Tibial artery (tissue), 4 donors: ENCODE data around the gene L3MBTL4.

Experiments
- DNase-seq, 2 donors: peaks; one replicate each; pipeline ENCODE4 v3.0.0-alpha.2; 2019
- H3K27ac ChIP-seq, 2 donors: fragments of 200-600 bp; sonication (generic) in 1 of 2; 1 replicate in 1 of 2; 2 replicates in 1 of 2; pipeline ENCODE4 v1.5.1; 2018 to 2019; ENCODE audit warnings: mild to moderate bottlenecking in 1 of 2
- H3K27me3 ChIP-seq, 2 donors: fragments of 200-600 bp; sonication (generic) in 1 of 2; one replicate each; pipeline versions ENCODE4 v1.5.1 to v1.6.0; 2016 to 2019
- H3K36me3 ChIP-seq, 3 donors: fragments of 200-600 bp; sonication (generic) in 2 of 3; one replicate each; pipeline ENCODE4 v1.5.1; 2016 to 2019; ENCODE audit warnings: mild to moderate bottlenecking in 2 of 3
- H3K4me1 ChIP-seq, 4 donors: fragments of 200-600 bp; sonication (generic) in 2 of 4; 1 replicate in 3 of 4; 2 replicates in 1 of 4; pipeline ENCODE4 v1.5.1; 2016 to 2019
- H3K4me3 ChIP-seq, 2 donors: fragments of 200-600 bp; sonication (generic) in 1 of 2; 1 replicate in 1 of 2; 2 replicates in 1 of 2; pipeline ENCODE4 v1.5.1; 2018 to 2019; ENCODE audit warnings: mild to moderate bottlenecking in 2 of 2
- H3K9me3 ChIP-seq, 3 donors: fragments of 200-600 bp; sonication (generic) in 1 of 3; one replicate each; pipeline ENCODE4 v1.5.1; 2016 to 2019
- CTCF ChIP-seq, 2 experiments: fragments of 200-600 bp in 1 of 2; fragments of 450-650 bp in 1 of 2; IDR thresholded peaks; one replicate each; pipeline ENCODE4 v1.5.1; 2017 to 2019; ENCODE audit warnings: antibody characterized with exemption in 2 of 2, mild to moderate bottlenecking in 1 of 2, moderate library complexity in 1 of 2
- intact Hi-C: fragments of 100-400 bp; cut with DNase I; formaldehyde crosslinking; loops from one replicate; pipeline ENCODE4 v1.15.0; 2023; ENCODE audit warnings: low total_unique reads

The L3MBTL4 gene

DNA sequence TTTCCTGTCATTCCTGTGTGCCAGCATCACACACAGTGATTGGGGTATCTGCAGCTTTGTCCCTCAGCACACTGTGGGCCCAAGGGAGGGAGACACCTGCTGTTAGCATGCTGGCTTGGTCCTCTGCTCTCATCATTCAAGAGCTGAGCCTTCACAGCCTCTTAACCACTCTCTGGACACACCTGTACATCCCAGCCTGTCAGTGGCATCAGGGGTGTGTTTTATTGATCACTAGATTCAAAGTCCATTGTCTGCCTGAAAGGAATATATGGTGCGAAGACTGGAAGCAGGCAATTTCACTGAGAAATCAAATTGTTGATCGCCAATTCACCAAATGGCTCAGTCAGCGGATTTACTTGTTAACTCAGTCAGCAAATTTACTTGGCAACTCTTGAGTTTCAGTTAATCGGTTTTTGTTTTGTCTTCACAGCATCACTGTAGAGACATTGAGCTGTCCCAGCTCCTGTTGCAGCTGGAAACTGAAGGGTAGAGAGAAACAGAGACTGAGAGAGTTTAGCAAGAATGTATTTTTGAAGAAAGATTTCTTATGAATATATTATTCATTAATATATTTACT is 463.1 kb downstream of the L3MBTL4 start:
- Histone ChIP-seq H3K27ac (no peak overlapping the region), H3K36me3 (no peaks in the 10 kb centered on the region), H3K9me3 (no peaks in the 10 kb centered on the region), H3K4me3 (no peak overlapping the region), H3K27me3 (no peaks in the 10 kb centered on the region), H3K4me1 (no peaks in the 10 kb centered on the region)
- TF ChIP-seq CTCF (IDR thresholded peaks at IDR 0.05): no peak
- DNase-seq: no peak
- intact Hi-C loops: no loop called here

- Histone ChIP-seq H3K4me1 (no peaks in the 10 kb centered on the region), H3K4me3 (no peak overlapping the region), H3K27me3 (no peaks in the 10 kb centered on the region), H3K9me3 (no peaks in the 10 kb centered on the region), H3K27ac (no peak overlapping the region), H3K36me3 (no peaks in the 10 kb centered on the region)
- intact Hi-C loops: no loop called here
- DNase-seq: no peak
- TF ChIP-seq CTCF (IDR thresholded peaks at IDR 0.05): no peak
Measured at GRCh38 chr18:5948781-5949180, 465.9 kb downstream of the L3MBTL4 start.

GRCh38 chr18:5948237-5948636 is 466.5 kb downstream of the L3MBTL4 start:
- H3K27ac ChIP-seq: no peak overlapping the region
- TF ChIP-seq CTCF (IDR thresholded peaks at IDR 0.05): no peak
- H3K4me1 ChIP-seq: no peaks in the 10 kb centered on the region
- intact Hi-C loops: no loop called here
- no peaks in the 10 kb centered on the region for H3K27me3 ChIP-seq
- no peak for DNase-seq
- H3K9me3 ChIP-seq: no peaks in the 10 kb centered on the region
- no peaks in the 10 kb centered on the region for H3K36me3 ChIP-seq
- no peak overlapping the region for H3K4me3 ChIP-seq

GRCh38 chr18:5944448-5944847 is 470.3 kb downstream of the L3MBTL4 start:
- H3K36me3 ChIP-seq: no peaks in the 10 kb centered on the region
- H3K9me3 ChIP-seq: no peaks in the 10 kb centered on the region
- TF ChIP-seq CTCF (IDR thresholded peaks at IDR 0.05): no peak
- intact Hi-C loops: no loop called here
- DNase-seq: no peak
- no peak overlapping the region for H3K27ac ChIP-seq
- H3K4me3 ChIP-seq: no peak overlapping the region
- no peaks in the 10 kb centered on the region for H3K27me3 ChIP-seq
- H3K4me1 ChIP-seq: no peaks in the 10 kb centered on the region

GRCh38 chr18:5943514-5943913 is 471.2 kb downstream of the L3MBTL4 start:
- intact Hi-C loops: no loop called here
- no peak overlapping the region for H3K27ac ChIP-seq
- no peaks in the 10 kb centered on the region for H3K4me1 ChIP-seq
- no peak overlapping the region for H3K4me3 ChIP-seq
- no peak for DNase-seq
- H3K27me3 ChIP-seq: no peaks in the 10 kb centered on the region
- TF ChIP-seq CTCF (IDR thresholded peaks at IDR 0.05): no peak
- no peaks in the 10 kb centered on the region for H3K36me3 ChIP-seq
- H3K9me3 ChIP-seq: no peaks in the 10 kb centered on the region

DNA sequence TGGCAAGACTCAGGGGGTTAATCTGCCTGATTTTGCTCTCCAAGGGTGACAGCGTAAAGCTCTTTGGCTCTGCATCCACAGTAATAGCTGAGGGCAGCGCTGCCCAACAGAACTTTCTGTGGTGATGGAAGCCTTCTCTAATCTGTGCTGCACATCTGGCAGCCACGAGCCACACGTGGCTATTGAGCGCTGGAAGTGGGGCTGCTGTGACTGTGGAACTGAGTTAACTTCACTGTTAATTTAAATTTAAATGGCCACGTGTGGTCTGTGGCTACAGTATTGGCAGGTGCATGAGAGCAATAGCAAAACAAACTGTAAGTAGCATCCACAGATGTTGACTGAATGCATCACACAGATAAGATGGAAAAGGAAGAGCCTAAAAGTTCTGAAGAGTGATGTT is 472.1 kb downstream of the L3MBTL4 start:
- Histone ChIP-seq H3K4me1 (no peaks in the 10 kb centered on the region), H3K27ac (no peak overlapping the region)
- intact Hi-C loops: no loop called here

More for the DNA sequence above, 472.1 kb downstream of the L3MBTL4 start:
- no peak overlapping the region for H3K4me3 ChIP-seq
- H3K36me3 ChIP-seq: no peaks in the 10 kb centered on the region
- DNase-seq: no peak
- no peaks in the 10 kb centered on the region for H3K9me3 ChIP-seq
- no peaks in the 10 kb centered on the region for H3K27me3 ChIP-seq
- no peak for TF ChIP-seq CTCF (IDR thresholded peaks at IDR 0.05)
